ENCODE results near the gene DNAJC6. TPM values are rescaled to one million over a fixed set of nuclear protein-coding genes. Genes with fewer than 3 reads are reported as not detected.
A peak's percentile ranks its signal among the peaks of the same experiment; 100 is the strongest.
"Not testable (repeated sequence)": the region's sequence is repeated elsewhere in the genome, so short reads cannot be mapped to it uniquely, and the experiment has no call there.

The DNAJC6 gene
- total and polyA plus RNA-seq, 5 experiments from 2014 or later: 0.21 to 4.6 (median 2.0) TPM; not detected in 1

- POLR2A ChIA-PET: no interaction called here
Observed at GRCh38 chr1:65445837-65446236, 136.5 kb downstream of the DNAJC6 start.

GRCh38 chr1:65449214-65449823 is 140.0 kb downstream of the DNAJC6 start:
- POLR2A ChIA-PET: no interaction called here
- peaks cover 0 to 3% (median 0%) of the 10 kb centered on the region in 5 donors for H3K27me3 Mint-ChIP-seq
- H3K4me1 Mint-ChIP-seq: no peaks in the 10 kb centered on the region
- H3K4me3 Mint-ChIP-seq: no peak overlapping the region
- H3K9me3 Mint-ChIP-seq: peaks cover 0 to 7% (median 0%) of the 10 kb centered on the region in 9 donors
- no peak overlapping the region for H3K27ac Mint-ChIP-seq
- H3K36me3 Mint-ChIP-seq: no peaks in the 10 kb centered on the region
- no peak for DNase-seq
- ATAC-seq: no peak

More at GRCh38 chr1:65445837-65446236, 136.5 kb downstream of the DNAJC6 start:
- DNase-seq (no peak), ATAC-seq (no peak)
- peaks cover 0 to 2% (median 0%) of the 10 kb centered on the region in 3 donors for H3K36me3 Mint-ChIP-seq
- no peak overlapping the region for H3K4me3 Mint-ChIP-seq
- no peak overlapping the region for H3K27ac Mint-ChIP-seq
- no peaks in the 10 kb centered on the region for H3K4me1 Mint-ChIP-seq
- no peaks in the 10 kb centered on the region for H3K9me3 Mint-ChIP-seq
- H3K27me3 Mint-ChIP-seq: no peaks in the 10 kb centered on the region

GRCh38 chr1:65455678-65456077 is 146.3 kb downstream of the DNAJC6 start:
- H3K27ac Mint-ChIP-seq, DNase-seq, ATAC-seq, POLR2A ChIA-PET, H3K4me3 Mint-ChIP-seq, H3K27me3 Mint-ChIP-seq: not testable (repeated sequence)
- Mint-ChIP-seq H3K36me3 (peaks cover 0 to 20% (median 15%) of the 10 kb centered on the region in 3 donors), H3K9me3 (peaks cover 4 to 26% (median 21%) of the 10 kb centered on the region in 9 donors), H3K4me1 (peaks cover 13 to 29% (median 21%) of the 10 kb centered on the region in 4 donors)

DNA sequence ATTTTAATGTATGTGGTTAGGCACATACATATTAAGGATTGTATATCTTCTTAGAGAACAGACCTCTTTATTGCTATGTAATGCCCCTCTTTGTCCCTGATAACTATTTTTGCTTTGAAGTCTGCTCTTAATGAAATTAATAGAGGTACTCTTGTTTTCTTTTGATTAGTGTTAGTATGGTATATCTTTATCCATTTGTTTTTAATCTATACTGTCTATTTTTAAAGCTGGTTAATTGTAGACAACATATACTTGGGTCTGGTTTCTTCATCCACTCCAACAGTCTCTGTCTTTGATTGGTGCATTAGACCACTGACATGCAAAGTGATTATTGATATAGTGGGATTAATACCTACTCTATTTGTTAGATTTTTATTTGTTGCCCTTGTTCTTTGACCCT is 147.1 kb downstream of the DNAJC6 start:
- H3K4me3 Mint-ChIP-seq: no peak overlapping the region
- POLR2A ChIA-PET: no interaction called here
- no peak for ATAC-seq
- peaks cover 13 to 29% (median 21%) of the 10 kb centered on the region in 4 donors for H3K4me1 Mint-ChIP-seq
- H3K36me3 Mint-ChIP-seq: peaks cover 0 to 20% (median 15%) of the 10 kb centered on the region in 3 donors
- DNase-seq: no peak
- peak overlapping the region in 1 of 10 donors; percentile 7 for H3K27ac Mint-ChIP-seq
- peaks cover 0 to 3% (median 0%) of the 10 kb centered on the region in 5 donors for H3K27me3 Mint-ChIP-seq
- H3K9me3 Mint-ChIP-seq: peaks cover 4 to 26% (median 21%) of the 10 kb centered on the region in 9 donors

DNA sequence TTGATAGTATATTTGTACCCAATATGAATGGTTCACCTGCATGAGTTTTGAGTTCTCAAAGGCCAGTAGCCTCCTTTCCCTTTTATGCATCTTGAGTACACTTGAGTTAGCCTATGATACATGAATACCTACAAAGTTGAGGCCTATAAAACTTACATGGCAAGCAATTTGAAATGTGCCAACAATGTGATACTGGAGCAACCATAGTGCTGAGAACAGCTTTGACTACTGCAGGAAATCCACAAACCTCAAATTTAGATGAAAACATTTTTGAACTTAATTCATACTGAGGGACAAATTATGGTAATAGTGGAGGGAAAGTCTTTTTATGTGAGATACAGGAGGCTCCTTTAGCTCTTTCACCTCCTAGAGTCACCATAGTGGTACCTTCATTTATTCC is 148.5 kb downstream of the DNAJC6 start:
- peak in 3 of 10 donors; percentile 2 to 12 (median 10) for DNase-seq
- Mint-ChIP-seq H3K36me3 (peaks cover 0 to 20% (median 18%) of the 10 kb centered on the region in 3 donors), H3K27me3 (peaks cover 0 to 3% (median 0%) of the 10 kb centered on the region in 5 donors), H3K27ac (peak overlapping the region in 3 of 10 donors; percentile 6 to 62 (median 16)), H3K4me3 (peak overlapping the region in 1 of 10 donors; percentile 18), H3K4me1 (peaks cover 13 to 29% (median 21%) of the 10 kb centered on the region in 4 donors), H3K9me3 (peaks cover 4 to 26% (median 21%) of the 10 kb centered on the region in 9 donors)
- ATAC-seq: no peak
- POLR2A ChIA-PET: no interaction called here

- no peak for DNase-seq
- Mint-ChIP-seq H3K4me3 (peak overlapping the region in 3 of 10 donors; percentile 4 to 15 (median 9)), H3K27ac (peak overlapping the region in 4 of 10 donors; percentile 5 to 64 (median 41)), H3K27me3 (peaks cover 0 to 2% (median 0%) of the 10 kb centered on the region in 5 donors), H3K36me3 (peaks cover 0 to 21% (median 20%) of the 10 kb centered on the region in 3 donors), H3K4me1 (peaks cover 13 to 29% (median 21%) of the 10 kb centered on the region in 4 donors), H3K9me3 (peaks cover 4 to 29% (median 21%) of the 10 kb centered on the region in 9 donors)
- POLR2A ChIA-PET: no interaction called here
- no peak for ATAC-seq
Observed at GRCh38 chr1:65458730-65459396, 149.5 kb downstream of the DNAJC6 start.

DNA sequence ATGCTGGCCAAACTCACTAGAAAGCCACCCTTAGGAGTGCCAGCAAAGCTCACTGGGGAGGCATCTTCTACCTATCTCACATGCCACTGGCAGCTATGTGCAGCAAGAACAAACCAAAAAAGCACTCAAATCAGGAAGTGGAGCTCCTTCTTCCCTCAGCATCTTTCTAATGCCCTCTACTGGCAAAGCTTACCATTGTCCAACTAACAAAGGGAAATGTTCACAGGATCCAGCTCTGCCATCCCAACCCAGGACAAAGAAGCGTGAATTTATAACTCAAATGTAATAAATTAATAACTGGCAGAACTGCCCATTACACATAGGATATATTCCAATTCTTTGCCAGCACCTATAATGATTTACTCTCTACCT is 150.0 kb downstream of the DNAJC6 start:
- H3K4me3 Mint-ChIP-seq: no peak overlapping the region
- ATAC-seq (no peak), DNase-seq (peak in 2 of 10 donors; percentile 5 to 16)
- POLR2A ChIA-PET: no interaction called here
- H3K27ac Mint-ChIP-seq: no peak overlapping the region
- H3K9me3 Mint-ChIP-seq: peaks cover 4 to 30% (median 21%) of the 10 kb centered on the region in 9 donors
- peaks cover 13 to 29% (median 21%) of the 10 kb centered on the region in 4 donors for H3K4me1 Mint-ChIP-seq
- peaks cover 0 to 2% (median 0%) of the 10 kb centered on the region in 5 donors for H3K27me3 Mint-ChIP-seq
- peaks cover 0 to 21% (median 20%) of the 10 kb centered on the region in 3 donors for H3K36me3 Mint-ChIP-seq

Other genes starting within 250 kb of the DNAJC6 start
- gene AK4, start 161.3 kb upstream of the DNAJC6 start, total RNA-seq: under 1 TPM; 0.19 to 0.91 TPM
- gene AK4, start 161.3 kb upstream of the DNAJC6 start, polyA plus RNA-seq: not detected
- 1 to 10 TPM; 3.3 to 3.8 TPM for gene LEPR, start 111.1 kb downstream of the DNAJC6 start, total RNA-seq
- 1 to 10 TPM; 1.6 to 2.4 (median 1.8) TPM for gene LEPR, start 111.1 kb downstream of the DNAJC6 start, polyA plus RNA-seq
- 10 to 100 TPM; 29.7 to 36.4 TPM for gene LEPROT, start 111.1 kb downstream of the DNAJC6 start, total RNA-seq
- gene LEPROT, start 111.1 kb downstream of the DNAJC6 start, polyA plus RNA-seq: 10 to 100 TPM; 10.6 to 16.6 (median 13.9) TPM